Measurements from ENCODE around the gene ACYP1. TPM values are rescaled to one million over a fixed set of nuclear protein-coding genes. Genes with fewer than 3 reads are reported as not detected.

The ACYP1 gene
- total RNA-seq, 1 donor from 2014 or later = 16.5 TPM

DNA sequence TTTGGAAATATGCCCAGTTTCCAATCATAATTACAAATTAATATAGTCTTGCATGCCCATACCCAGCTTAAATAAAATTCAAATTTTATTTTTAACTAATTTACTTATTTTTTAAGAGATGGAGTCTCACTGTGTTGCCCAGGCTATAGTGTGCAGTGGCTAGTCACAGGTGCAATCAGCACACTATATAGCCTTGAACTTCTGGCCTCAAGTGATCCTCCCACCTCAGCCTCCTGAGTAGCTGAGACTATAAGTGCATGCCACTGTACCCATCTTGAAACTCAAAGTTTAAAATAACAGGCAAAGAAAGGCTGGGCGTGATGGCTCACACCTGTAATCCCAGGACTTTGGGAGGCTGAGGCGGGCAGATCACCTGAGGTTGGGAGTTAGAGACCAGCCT lies 22.9 kb downstream of the ACYP1 start:
- DNase-seq (ENCODE audit: low spot score) = no peak

DNA sequence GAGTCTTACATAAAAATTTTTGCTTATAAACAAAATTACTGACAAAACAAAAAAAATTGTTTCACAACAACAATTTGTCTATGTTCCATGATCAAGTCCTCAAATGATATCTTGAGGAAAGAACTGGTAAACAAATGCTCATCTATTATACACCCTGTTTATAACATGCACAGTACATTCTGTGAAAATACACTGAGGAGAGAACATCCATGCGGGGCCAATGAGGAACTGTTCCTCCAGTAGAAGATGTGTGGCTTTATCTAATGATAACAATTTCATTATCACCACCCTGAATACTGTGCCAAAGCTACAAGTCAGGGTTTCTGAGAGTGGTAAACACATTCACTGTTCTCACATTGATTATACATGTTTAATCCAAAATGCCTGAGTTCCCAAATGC lies 23.3 kb downstream of the ACYP1 start:
- no peak for DNase-seq (ENCODE audit: low spot score)

GRCh38 chr14:75032939-75033338 lies 30.9 kb downstream of the ACYP1 start:
- no peak for DNase-seq (ENCODE audit: low spot score)

DNA sequence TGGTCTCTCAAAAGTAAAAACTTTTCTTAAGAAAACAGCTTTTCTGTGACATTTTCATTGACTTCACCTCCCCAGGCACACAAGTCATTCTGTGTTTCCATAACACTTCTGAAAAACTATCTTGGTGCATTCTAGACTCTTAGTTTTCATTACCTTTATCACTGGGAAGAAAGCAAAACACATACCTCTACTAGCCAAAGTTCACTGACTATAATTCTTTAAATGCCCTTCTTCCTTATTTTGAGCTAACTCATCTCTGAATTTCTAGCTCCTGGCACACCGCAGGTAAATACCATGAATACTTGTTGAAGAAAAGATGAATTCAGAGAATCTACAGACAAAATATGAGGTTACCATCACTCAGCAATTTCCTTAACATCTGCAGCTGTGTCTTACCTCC lies 33.7 kb downstream of the ACYP1 start:
- DNase-seq (ENCODE audit: low spot score) = no peak

- no peak for DNase-seq (ENCODE audit: low spot score)
Observed at GRCh38 chr14:75025876-75026275, 37.9 kb downstream of the ACYP1 start.

DNA sequence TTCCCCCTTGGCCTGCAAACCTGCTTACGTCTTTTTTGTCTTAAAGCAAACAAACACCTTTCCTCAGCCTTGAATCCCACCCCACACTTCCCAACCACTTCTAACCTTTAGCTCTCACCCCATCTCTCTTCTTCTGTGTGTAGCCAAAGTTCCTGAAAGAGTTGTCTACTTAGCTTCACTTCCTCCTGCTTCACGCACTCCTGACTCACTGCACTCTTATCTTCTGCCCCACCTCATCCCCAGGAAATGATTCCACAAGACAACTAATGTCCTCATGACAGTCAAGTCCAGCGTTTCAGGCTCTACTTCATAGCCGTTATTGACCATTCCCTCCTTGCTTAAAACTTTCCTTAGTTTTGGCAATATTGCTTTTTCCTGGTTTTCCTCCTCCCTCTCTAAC lies 38.7 kb downstream of the ACYP1 start:
- DNase-seq (ENCODE audit: low spot score) = no peak

GRCh38 chr14:75023108-75023507 lies 40.7 kb downstream of the ACYP1 start:
- no peak for DNase-seq (ENCODE audit: low spot score)

DNA sequence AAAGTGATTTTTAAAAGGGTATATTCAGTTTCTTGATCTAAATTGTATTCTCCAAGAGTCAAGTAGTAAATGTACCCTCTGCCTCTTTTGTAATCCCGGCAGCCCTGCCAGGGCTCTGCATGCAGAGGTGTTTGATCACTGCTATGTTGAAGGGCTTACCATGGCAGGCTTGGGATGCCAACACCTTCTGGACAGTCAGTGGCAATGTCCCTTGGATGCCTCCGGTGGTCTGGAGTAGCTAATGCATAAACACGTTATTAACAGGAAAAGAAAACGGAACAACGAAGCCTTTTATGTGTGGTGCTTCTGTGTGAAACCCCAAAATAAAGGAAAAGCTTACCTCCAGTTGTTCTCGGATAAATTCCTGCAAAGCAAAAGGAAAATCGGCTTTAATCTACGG lies 41.2 kb downstream of the ACYP1 start:
- no peak for DNase-seq (ENCODE audit: low spot score)

GRCh38 chr14:75018694-75019093 lies 45.1 kb downstream of the ACYP1 start:
- peak; percentile 48 for DNase-seq (ENCODE audit: low spot score)

GRCh38 chr14:75016815-75017214 lies 47.0 kb downstream of the ACYP1 start:
- DNase-seq (ENCODE audit: low spot score) = no peak

GRCh38 chr14:75015496-75015895 lies 48.3 kb downstream of the ACYP1 start:
- no peak for DNase-seq (ENCODE audit: low spot score)

GRCh38 chr14:75013290-75013689 lies 50.5 kb downstream of the ACYP1 start:
- DNase-seq (ENCODE audit: low spot score) = no peak

- no peak for DNase-seq (ENCODE audit: low spot score)
Observed at GRCh38 chr14:75011356-75011994, 52.3 kb downstream of the ACYP1 start.

DNA sequence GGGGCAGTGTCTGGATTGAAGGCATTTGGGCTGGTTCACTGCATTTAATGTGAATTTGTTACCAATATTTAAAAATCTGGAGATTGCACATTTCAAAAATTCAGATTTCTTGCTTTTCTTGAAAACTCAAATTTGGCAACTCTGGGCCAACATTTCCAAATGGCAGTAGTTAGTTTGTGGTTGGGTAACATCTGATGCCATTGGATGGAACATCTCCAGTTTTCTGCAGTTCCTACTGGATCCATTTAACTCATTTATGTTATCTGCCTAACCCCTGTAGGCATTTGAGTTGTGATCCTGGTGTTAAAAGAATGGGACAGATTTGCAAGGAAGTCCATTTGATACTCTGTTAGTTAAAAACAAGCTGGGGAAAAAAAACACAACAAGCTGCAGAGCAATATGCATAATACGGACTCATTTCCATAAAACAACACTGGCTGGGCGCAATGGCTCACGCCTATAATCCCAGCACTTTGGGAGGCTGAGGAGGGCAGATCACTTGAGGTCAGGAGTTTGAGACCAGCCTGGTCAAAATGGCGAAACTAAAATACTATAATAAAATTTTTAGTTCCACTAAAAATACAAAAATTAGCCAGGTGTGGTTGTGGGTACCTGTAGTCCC lies 53.2 kb downstream of the ACYP1 start:
- no peak for DNase-seq (ENCODE audit: low spot score)

DNA sequence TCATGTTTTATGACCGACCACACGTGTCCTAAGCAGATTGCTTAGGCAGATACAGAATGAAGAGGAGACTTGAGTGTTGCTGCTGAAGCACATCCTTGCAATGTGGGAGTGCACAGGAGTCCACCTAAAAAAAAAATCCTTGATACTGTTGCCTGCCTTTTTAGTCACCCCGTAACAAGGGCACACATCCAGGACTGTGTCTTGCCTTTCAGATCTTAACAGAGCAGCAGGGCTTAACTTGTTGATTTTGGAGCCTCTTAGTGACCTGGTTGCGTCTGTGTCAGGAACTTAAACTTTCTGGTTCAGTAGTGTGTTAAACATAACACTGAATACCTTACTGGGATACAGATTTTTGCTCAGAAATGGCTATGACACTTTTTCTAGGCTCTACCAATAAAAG lies 54.6 kb downstream of the ACYP1 start:
- DNase-seq (ENCODE audit: low spot score) = no peak

- DNase-seq (ENCODE audit: low spot score) = no peak
Observed at GRCh38 chr14:75005357-75005756, 58.5 kb downstream of the ACYP1 start.

GRCh38 chr14:75003250-75004027 lies 60.4 kb downstream of the ACYP1 start:
- no peak for DNase-seq (ENCODE audit: low spot score)

Other genes starting within 250 kb of the ACYP1 start
- gene PROX2, start 187.9 kb downstream of the ACYP1 start, total RNA-seq = 0.06 TPM
- gene DLST, start 182.1 kb downstream of the ACYP1 start, total RNA-seq = 95.6 TPM
- 18.6 TPM for gene RPS6KL1, start 140.8 kb downstream of the ACYP1 start, total RNA-seq
- gene PGF, start 108.4 kb downstream of the ACYP1 start, total RNA-seq = 4.6 TPM
- 51.7 TPM for gene EIF2B2, start 61.1 kb downstream of the ACYP1 start, total RNA-seq
- 33.2 TPM for gene MLH3, start 12.6 kb downstream of the ACYP1 start, total RNA-seq
- gene ZC2HC1C, start 5.6 kb upstream of the ACYP1 start, total RNA-seq = 3.9 TPM
- gene NEK9, start 63.0 kb upstream of the ACYP1 start, total RNA-seq = 119 TPM
- 390 TPM for gene TMED10, start 112.6 kb upstream of the ACYP1 start, total RNA-seq
- gene FOS, start 214.8 kb upstream of the ACYP1 start, total RNA-seq = 165 TPM

Data from mucosa of gallbladder (tissue), 1 donor.